Stimulated activated CD4-positive, alpha-beta T cell treated with anti-CD3 and anti-CD28 coated beads, Interleukin-12 subunit alpha, Interleukin-12 subunit beta, amount 100 ng/mL, for 24 hours (primary cell): ENCODE measurements around the gene GPRASP3.

ENCODE experiments used
- DNase-seq, 2 experiments: peaks; one replicate each; pipeline ENCODE4 v3.0.0-alpha.2; 2020; ENCODE audit warnings: low read depth in 2 of 2

Gene GPRASP3

GRCh38 chrX:102765217-102765616 is 44.7 kb downstream of the GPRASP3 start:
- DNase-seq = no peak

GRCh38 chrX:102765809-102766208 is 45.3 kb downstream of the GPRASP3 start:
- no peak for DNase-seq

GRCh38 chrX:102767287-102767686 is 46.7 kb downstream of the GPRASP3 start:
- DNase-seq = no peak

GRCh38 chrX:102768987-102769761 is 48.6 kb downstream of the GPRASP3 start:
- DNase-seq = peak; percentile 64 to 71
